Tongue (tissue), 2 donors: ENCODE measurements around the gene PPM1M. TPM values are rescaled to one million over a fixed set of nuclear protein-coding genes. Genes with fewer than 3 reads are reported as not detected.
"Not testable (repeated sequence)": the region's sequence is repeated elsewhere in the genome, so short reads cannot be mapped to it uniquely, and the experiment has no call there.

Source experiments
- DNase-seq: peaks from one replicate; pipeline ENCODE4 v3.0.0-alpha.2; 2015
- total RNA-seq: library from RNA; depleted of rRNA; stranded (reverse); fragments of >200 nt; gene quantifications from one replicate; pipeline ENCODE4 v1.2.3, GENCODE V29; 2014

Gene PPM1M
- total RNA-seq, 1 donor from 2014 or later = 9.9 TPM

DNA sequence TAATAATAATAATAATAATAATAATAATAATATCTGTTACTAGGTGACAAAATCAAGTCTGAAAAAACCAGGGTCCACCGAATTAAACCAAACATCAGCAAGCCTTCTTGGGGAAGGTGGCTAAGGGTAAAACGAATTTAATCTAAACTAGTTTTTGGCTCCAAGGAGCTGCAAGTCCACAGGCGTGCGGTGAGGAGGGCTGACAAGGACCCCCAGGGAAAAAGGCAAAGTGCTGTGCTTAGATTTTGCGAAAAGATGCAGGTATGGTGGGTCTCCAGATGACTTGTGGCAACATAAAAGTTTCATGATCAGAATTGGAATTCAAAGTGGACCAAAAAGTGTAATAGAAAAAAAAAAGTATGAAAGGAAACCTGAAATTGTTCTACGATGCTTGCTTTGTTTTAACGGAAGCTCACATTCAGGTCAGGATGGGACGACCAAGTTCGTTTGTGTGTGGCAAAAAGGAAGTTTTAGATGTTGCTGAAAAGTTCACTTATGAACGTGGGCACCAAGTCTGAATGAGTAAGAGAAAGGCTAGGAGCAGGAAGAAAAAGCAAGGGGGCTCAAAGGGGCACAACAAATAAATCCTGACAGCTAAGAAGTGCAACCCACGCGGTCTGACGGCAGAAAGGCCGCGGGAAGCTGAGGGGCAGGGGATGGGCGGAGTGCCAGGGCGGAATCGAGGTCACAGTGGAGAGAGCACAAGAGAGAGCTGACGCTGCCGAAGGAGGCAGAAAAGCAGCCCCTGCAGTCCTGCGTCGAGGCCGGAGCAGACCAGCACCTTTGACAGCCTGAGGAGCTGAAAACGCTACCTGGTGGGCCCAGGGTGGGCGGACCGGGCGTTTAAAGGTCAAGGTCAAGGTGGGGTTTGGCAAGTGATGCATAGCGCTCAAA, 31.8 kb downstream of the PPM1M start:
- DNase-seq = peak; percentile 78

DNA sequence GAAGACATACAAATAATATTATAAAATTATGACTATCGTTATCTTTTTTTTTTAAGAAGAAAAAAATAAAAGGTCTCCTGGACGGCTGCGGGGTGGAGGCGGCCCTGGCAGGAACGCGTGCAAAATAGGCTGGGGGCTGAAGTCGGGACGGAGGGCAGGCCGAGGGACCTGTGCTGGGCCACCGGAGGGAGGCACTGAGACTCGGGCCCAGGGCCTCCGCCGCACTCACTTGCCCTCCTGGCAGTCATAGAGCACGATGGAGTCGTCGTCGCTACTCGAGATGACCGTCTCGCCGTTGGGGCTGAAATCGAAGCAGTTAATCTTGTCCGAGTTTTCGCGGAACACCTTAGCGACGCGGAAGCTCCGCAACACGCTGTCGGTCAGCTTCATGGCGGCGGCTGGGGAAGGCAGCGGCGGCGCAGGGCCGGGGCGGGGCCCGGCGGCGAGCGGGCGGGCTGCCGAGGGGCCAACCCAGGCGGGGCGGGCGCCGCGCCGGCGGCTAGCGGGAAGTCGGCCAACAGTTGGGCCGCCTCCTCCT, 32.5 kb downstream of the PPM1M start:
- DNase-seq = no peak

- DNase-seq = peak; percentile 98
Measured at GRCh38 chr3:52278510-52279069, 33.0 kb downstream of the PPM1M start, which contains the start of gene WDR82. TSS of gene WDR82 (minus strand) at chr3:52278649. CDS start at chr3:52278361, 288 bp downstream.

DNA sequence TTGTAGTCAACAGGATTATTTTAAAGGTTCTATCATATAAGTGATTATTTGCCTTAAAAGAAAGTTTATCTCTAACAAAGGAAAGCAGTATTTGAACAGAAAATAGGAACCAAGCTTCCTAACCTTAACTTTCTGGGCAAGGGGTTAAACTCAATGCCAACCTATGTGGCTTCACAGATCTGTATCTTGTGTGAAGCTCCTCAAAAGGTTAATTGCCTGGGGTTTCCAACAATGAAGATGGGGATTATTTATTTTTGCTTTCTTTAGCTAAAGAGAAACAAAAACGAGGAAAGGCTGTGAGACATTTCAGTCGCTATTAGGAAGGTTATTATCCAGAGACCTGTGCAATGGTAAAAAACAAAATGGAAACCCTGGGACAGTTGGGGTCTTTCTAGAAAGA, 34.0 kb downstream of the PPM1M start:
- DNase-seq = no peak

GRCh38 chr3:52280050-52280461, 34.5 kb downstream of the PPM1M start:
- peak; percentile 93 for DNase-seq

DNA sequence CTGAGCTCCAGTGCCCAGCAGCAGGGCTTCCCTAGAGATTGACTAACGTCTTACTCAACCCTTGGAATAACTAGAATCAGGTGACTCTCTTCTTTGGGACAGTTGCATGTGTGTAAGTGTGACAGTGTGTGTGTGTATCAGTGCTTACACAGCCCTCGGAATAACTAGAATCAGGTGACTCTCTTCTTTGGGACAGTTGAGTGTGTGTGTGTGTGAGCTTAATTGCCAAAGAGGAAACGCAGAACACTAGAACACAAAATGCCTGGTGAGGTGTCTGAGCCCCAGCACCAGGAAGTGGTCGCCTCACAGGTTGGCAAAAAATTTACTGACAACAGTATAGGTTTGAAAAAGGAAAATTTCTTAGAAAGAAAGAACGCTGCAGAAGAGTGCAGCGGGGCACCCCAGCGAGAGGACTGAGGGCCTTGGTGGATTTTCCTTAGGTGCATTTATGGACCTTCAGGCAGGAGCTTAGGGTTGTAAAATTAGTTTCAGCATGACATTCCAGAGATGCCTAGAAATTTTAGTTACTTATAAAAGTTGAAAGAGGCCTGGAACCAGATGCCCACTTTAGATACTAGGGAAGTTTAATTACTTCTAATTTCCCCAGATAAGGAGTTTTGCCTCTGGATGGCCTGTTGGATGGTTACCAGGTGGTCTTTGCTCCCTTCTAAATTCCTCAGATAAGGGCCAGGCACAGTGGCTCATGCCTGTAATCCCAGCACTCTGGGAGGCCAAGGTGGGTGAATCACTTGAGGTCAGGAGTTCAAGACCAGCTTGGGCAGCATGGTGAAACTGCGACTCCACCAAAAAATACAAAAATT, 36.6 kb downstream of the PPM1M start:
- no peak for DNase-seq

- DNase-seq = no peak
Measured at GRCh38 chr3:52283306-52283705, 37.7 kb downstream of the PPM1M start.

DNA sequence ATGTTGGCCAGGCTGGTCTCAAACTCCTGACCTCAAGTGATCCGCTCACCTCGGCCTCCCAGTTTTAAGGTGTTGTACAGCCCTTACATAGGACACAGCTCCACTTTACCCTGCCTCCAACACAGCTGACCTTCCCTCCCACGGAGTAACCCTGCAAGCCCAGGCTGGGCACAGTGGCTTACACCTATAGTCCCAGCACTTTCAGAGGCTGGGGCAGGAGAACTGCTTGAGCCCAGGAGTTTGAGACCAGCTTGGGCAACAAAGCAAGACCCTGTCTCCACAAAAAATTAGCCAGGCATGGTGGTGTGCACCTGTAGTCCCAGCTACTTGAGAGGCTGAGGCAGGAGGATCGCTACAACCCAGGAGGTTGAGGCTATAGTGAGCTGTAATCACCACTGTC, 38.5 kb downstream of the PPM1M start:
- not testable (repeated sequence) for DNase-seq

DNA sequence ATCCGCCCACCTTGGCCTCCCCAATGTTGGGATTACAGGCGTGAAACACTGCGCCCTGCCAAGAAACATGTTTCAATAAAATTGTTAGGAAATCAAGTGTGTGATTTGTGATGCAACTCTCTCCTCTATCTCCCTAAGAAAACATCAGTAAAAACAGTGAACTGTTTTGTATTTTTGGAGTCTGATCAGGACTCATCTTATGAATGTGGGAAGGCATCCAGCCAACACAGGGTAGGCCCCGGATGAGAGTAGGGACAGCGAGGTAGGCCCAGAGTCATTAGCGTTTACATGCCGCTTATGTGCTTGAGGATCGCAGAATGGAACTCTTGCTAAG, 41.2 kb downstream of the PPM1M start:
- no peak for DNase-seq

DNA sequence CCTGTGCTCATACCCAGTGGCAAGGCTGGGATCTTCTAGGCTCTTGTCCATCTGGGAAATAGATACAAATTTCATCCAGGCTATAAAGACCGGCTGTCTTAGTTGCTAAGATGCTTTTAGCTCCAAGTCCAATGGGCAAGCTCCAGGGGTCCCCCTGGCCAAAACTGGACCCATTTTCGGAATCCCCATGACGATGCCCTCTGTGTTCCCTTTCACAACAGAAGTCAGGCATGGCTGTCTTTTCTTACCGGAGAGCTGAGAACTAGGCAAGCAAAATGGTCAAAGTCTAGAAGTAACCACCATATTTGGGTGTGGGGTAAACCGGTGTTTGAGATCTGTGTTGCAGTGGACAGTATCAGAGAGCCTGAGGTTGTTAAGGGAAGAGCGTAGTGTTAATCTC, 43.1 kb downstream of the PPM1M start:
- no peak for DNase-seq

GRCh38 chr3:52289338-52289746, 43.8 kb downstream of the PPM1M start:
- DNase-seq = no peak

DNA sequence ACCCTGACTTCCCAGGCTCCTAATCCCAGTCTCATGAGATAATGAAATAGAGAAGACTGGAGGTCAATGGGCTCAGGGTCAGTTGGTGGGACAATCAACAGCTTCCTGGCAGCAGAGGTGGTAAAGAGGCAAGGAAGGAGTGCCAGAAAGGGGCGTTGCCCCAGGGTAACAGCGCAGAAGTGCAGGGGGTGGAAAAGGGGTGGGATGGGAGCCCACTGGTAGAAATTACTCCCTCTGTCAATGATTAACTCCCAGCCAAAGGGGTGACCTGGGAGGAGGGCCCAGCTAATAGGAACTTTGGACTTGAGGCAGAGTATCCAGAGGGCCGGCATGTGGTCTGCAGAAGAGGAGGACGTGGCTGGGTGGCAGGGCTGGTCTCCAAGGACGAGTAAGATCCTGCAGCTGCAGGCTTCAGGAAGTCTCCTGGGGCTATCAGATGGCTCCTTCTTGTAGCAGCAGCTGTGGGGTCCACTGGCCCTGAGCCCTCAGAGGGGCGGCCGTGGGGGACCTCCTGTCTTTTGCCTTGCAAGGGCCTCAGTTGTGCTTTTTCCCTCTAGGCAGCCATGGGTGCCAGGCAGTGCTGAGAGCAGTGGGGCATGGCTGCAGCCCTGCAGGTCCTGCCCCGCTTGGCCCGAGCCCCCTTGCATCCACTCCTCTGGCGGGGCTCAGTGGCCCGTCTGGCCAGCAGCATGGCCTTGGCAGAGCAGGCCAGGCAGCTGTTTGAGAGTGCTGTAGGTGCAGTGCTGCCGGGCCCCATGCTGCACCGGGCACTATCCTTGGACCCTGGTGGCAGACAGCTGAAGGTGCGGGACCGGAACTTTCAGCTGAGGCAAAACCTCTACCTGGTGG, 44.4 kb downstream of the PPM1M start:
- no peak for DNase-seq

DNA sequence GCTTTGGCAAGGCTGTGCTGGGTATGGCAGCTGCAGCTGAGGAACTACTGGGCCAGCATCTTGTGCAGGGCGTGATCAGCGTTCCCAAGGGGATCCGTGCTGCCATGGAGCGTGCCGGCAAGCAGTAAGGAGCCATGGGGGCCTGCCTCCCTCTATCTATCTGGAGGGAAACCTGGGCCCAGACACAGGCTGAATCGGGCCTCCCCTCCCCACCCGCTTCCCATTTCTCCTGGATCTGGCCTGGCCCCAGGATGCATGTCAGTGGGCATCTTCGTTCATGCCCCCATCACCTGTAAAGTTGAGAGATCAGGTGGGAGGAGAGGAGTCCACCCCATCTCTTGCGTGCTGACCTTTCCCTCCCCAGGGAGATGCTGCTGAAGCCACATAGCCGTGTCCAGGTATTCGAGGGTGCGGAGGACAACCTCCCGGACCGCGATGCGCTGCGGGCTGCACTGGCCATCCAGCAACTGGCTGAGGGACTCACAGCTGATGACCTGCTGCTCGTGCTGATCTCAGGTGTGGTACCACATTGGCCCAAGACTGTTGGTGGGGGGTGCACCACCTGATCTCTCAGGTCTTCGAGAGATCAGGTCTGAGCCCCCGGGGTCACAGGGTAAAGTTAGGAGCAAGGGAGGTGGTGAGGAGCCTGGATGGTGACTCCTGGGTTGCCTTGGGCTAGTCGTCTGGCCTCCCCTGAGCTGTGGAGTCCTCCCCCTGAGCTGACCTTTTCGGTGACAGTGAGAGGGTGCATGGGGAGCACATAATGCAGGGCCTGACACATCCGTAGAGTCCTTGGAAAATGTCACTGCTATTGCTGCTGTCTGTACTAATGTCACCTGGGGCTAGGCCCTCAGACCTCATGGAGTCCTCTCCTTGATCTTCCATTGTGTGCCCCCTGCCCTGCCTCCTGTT, 45.3 kb downstream of the PPM1M start:
- DNase-seq = no peak

- no peak for DNase-seq
Measured at GRCh38 chr3:52291508-52292181, 46.1 kb downstream of the PPM1M start.

GRCh38 chr3:52292247-52293065, 46.9 kb downstream of the PPM1M start:
- DNase-seq = no peak

GRCh38 chr3:52293491-52294319, 48.1 kb downstream of the PPM1M start:
- DNase-seq = no peak

DNA sequence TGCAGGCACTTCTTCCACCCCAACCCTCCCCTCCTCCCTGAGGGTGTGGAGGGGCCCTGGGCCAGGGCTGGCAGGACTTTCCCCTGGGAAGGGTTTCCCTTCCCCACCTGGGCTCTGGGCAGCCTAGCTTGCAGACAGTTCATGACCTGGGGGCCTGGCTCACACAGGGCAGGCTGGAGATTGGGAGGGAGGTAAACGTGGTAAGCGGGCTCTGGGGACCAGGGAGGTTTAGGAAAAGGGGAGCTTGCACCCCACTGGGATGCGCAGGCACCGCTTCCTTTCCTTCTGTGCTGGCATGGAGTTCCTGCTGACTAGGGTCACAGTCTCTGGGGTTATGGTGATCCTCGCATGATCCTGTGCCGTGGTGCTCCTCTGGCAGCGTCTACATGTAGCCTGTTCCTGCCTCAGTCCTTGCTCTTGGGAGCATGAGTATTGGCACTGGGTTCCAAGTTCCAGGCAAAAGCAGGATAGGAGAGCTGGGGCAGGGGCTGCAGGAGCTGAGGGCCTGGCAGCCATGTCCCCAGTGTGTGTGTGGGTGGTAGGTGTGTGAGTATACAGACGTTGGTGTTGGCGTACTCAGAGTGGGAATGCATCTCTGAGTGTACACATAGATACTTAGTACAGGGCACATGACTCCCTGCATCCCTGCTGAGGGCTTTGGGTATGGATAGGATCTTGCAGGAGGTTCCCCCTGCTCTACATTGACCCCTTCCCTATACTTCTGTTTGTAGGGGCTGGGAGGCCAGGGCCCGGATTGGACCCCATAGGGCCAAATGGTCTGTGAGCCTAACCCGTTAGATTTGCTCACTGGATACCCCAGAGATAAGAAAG, 49.0 kb downstream of the PPM1M start:
- DNase-seq = no peak
